WTC11 (cell line): ENCODE measurements around the gene CHPF. TPM values are rescaled to one million over a fixed set of nuclear protein-coding genes. Genes with fewer than 3 reads are reported as not detected.

Experiments used
- ATAC-seq: fragments of 200-7000 bp; cut with Tn5 transposase; 2 replicates; pipeline ENCODE4 v1.10.0; 2021; ENCODE audit warnings: mild to moderate bottlenecking, moderate library complexity
- CTCF ChIA-PET: fragments of 300-600 bp; sonication (Branson Sonifier 250); formaldehyde crosslinking; loops from one replicate; lab custom pipeline; 2021; ENCODE audit warnings: antibody characterized with exemption; lab: Charles Lee
- POLR2A ChIA-PET: fragments of 350-600 bp; sonication (Branson Sonifier 250); formaldehyde crosslinking; loops from one replicate; lab custom pipeline; 2021; ENCODE audit warnings: antibody characterized with exemption; lab: Charles Lee
- DNase-seq: peaks from one replicate; pipeline ENCODE4 v3.0.0; 2021; ENCODE audit warnings: low spot score
- H3K27ac Mint-ChIP-seq: 2 replicates; pipeline ENCODE4 v1.8.0; 2021; ENCODE audit warnings: mixed read lengths
- H3K27me3 Mint-ChIP-seq: 2 replicates; pipeline ENCODE4 v1.8.0; 2021; ENCODE audit warnings: low read depth, mild to moderate bottlenecking, moderate library complexity, mixed read lengths
- H3K36me3 Mint-ChIP-seq: 2 replicates; pipeline ENCODE4 v1.8.0; 2021; ENCODE audit warnings: mixed read lengths
- H3K4me1 Mint-ChIP-seq: 2 replicates; pipeline ENCODE4 v1.8.0; 2022; ENCODE audit warnings: mixed read lengths
- H3K4me3 Mint-ChIP-seq: 2 replicates; pipeline ENCODE4 v1.8.0; 2021; ENCODE audit warnings: mild to moderate bottlenecking, moderate library complexity, mixed read lengths
- H3K9me3 Mint-ChIP-seq: 2 replicates; pipeline ENCODE4 v1.8.0; 2021; ENCODE audit warnings: mixed read lengths
- CREB1 ChIP-seq: sonication (generic); formaldehyde crosslinking; IDR thresholded peaks from 2 replicates; pipeline ENCODE4 v1.8.0; 2023; ENCODE audit warnings: mild to moderate bottlenecking, missing genetic modification reagents
- GTF2I ChIP-seq: fragments of 250-450 bp; sonication (Bioruptor Pico); conservative IDR thresholded peaks from 2 replicates; pipeline ENCODE4 v1.4.0; 2021; ENCODE audit warnings: mild to moderate bottlenecking
- JAZF1 ChIP-seq: fragments of 250-450 bp; sonication (Bioruptor Pico); IDR thresholded peaks from 2 replicates; pipeline ENCODE4 v1.9.0; 2021; ENCODE audit warnings: moderate library complexity, mild to moderate bottlenecking, inconsistent platforms
- JUN ChIP-seq: sonication (generic); formaldehyde crosslinking; IDR thresholded peaks from 2 replicates; pipeline ENCODE4 v1.8.0; 2023; ENCODE audit warnings: mild to moderate bottlenecking, missing genetic modification reagents
- NFATC4 ChIP-seq: fragments of 250-450 bp; sonication (Bioruptor Pico); IDR thresholded peaks from 2 replicates; pipeline ENCODE4 v1.9.0; 2021; ENCODE audit warnings: mild to moderate bottlenecking
- NR1H2 ChIP-seq: sonication (generic); formaldehyde crosslinking; IDR thresholded peaks from 2 replicates; pipeline ENCODE4 v1.9.0; 2021; ENCODE audit warnings: mild to moderate bottlenecking, moderate library complexity, missing genetic modification reagents
- ZNF219 ChIP-seq: sonication (generic); formaldehyde crosslinking; IDR thresholded peaks from 2 replicates; pipeline ENCODE4 v1.8.0; 2023; ENCODE audit warnings: missing genetic modification reagents, mild to moderate bottlenecking, borderline replicate concordance
- ZNF317 ChIP-seq: sonication (generic); formaldehyde crosslinking; IDR thresholded peaks from 2 replicates; pipeline ENCODE4 v1.8.1; 2023; ENCODE audit warnings: low read depth, mild to moderate bottlenecking, moderate library complexity, missing genetic modification reagents, borderline replicate concordance
- total RNA-seq: library from RNA; stranded (reverse); gene quantifications from 3 replicates; pipeline ENCODE4 v1.2.3, GENCODE V29; 2021
- TF ChIP-seq, protein P1 (sequence below): sonication (generic); formaldehyde crosslinking; IDR thresholded peaks from 2 replicates; pipeline ENCODE4 v1.8.0; 2023; ENCODE audit warnings: missing genetic modification reagents, mild to moderate bottlenecking, borderline replicate concordance
- TF ChIP-seq, protein P2 (sequence below): sonication (generic); formaldehyde crosslinking; IDR thresholded peaks from 2 replicates; pipeline ENCODE4 v1.8.1; 2023; ENCODE audit warnings: mild to moderate bottlenecking, missing genetic modification reagents, moderate library complexity
- TF ChIP-seq, protein P3 (sequence below): fragments of 200-600 bp; IDR thresholded peaks from 2 replicates; pipeline ENCODE4 v1.8.0; 2022; ENCODE audit warnings: antibody characterized with exemption
- TF ChIP-seq, protein P4 (sequence below): sonication (generic); formaldehyde crosslinking; IDR thresholded peaks from 2 replicates; pipeline ENCODE4 v1.8.0; 2022; ENCODE audit warnings: mild to moderate bottlenecking, missing genetic modification reagents
- TF ChIP-seq, protein P5 (sequence below): sonication (generic); formaldehyde crosslinking; IDR thresholded peaks from 2 replicates; pipeline ENCODE4 v1.8.0; 2023; ENCODE audit warnings: missing genetic modification reagents
- TF ChIP-seq, protein P6 (sequence below): sonication (generic); formaldehyde crosslinking; IDR thresholded peaks from 2 replicates; pipeline ENCODE4 v1.8.0; 2023; ENCODE audit warnings: mild to moderate bottlenecking, missing genetic modification reagents
- TF ChIP-seq, protein P7 (sequence below): sonication (generic); formaldehyde crosslinking; IDR thresholded peaks from 2 replicates; pipeline ENCODE4 v1.8.0; 2022; ENCODE audit warnings: mild to moderate bottlenecking, missing genetic modification reagents
- TF ChIP-seq, protein P8 (sequence below): sonication (generic); formaldehyde crosslinking; IDR thresholded peaks from 2 replicates; pipeline ENCODE4 v1.8.0; 2022; ENCODE audit warnings: mild to moderate bottlenecking, missing genetic modification reagents

The CHPF gene
- total RNA-seq, 1 experiment from 2014 or later: 97.0 TPM

DNA sequence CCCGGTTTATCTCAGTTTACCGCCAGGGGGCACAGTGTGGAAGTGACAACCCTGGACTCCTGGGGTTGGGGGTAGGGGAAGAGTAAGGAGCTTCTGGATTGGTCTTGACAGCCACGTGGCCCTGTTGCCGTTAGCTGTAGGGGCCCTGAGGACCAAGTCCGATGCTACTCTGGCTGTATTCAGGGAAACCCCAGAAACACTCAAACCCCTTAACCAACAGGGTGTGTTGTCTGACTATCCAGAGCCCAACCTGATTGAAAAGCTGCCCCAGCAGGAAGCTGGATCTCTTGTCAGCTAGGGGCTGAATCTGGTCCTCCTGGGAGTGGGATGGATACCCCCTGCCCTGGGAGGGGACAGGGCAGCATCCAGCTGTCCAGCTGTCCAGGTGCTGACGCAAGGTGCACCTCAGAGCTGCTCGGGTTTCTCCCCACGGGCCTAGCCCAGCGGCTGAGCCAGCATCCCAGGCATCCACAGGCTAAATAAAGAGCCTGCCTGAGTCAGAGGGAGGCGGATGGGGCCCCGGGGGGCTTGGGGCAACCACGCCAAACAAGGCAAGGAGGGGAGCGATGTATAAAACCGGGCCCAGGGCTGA, 48.0 kb downstream of the CHPF start (continued):
- TF ChIP-seq, protein P1, sequence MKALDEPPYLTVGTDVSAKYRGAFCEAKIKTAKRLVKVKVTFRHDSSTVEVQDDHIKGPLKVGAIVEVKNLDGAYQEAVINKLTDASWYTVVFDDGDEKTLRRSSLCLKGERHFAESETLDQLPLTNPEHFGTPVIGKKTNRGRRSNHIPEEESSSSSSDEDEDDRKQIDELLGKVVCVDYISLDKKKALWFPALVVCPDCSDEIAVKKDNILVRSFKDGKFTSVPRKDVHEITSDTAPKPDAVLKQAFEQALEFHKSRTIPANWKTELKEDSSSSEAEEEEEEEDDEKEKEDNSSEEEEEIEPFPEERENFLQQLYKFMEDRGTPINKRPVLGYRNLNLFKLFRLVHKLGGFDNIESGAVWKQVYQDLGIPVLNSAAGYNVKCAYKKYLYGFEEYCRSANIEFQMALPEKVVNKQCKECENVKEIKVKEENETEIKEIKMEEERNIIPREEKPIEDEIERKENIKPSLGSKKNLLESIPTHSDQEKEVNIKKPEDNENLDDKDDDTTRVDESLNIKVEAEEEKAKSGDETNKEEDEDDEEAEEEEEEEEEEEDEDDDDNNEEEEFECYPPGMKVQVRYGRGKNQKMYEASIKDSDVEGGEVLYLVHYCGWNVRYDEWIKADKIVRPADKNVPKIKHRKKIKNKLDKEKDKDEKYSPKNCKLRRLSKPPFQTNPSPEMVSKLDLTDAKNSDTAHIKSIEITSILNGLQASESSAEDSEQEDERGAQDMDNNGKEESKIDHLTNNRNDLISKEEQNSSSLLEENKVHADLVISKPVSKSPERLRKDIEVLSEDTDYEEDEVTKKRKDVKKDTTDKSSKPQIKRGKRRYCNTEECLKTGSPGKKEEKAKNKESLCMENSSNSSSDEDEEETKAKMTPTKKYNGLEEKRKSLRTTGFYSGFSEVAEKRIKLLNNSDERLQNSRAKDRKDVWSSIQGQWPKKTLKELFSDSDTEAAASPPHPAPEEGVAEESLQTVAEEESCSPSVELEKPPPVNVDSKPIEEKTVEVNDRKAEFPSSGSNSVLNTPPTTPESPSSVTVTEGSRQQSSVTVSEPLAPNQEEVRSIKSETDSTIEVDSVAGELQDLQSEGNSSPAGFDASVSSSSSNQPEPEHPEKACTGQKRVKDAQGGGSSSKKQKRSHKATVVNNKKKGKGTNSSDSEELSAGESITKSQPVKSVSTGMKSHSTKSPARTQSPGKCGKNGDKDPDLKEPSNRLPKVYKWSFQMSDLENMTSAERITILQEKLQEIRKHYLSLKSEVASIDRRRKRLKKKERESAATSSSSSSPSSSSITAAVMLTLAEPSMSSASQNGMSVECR (CRISPR knock-in tag): peak; percentile 36; the same call in 1 of the 2 replicates

DNA sequence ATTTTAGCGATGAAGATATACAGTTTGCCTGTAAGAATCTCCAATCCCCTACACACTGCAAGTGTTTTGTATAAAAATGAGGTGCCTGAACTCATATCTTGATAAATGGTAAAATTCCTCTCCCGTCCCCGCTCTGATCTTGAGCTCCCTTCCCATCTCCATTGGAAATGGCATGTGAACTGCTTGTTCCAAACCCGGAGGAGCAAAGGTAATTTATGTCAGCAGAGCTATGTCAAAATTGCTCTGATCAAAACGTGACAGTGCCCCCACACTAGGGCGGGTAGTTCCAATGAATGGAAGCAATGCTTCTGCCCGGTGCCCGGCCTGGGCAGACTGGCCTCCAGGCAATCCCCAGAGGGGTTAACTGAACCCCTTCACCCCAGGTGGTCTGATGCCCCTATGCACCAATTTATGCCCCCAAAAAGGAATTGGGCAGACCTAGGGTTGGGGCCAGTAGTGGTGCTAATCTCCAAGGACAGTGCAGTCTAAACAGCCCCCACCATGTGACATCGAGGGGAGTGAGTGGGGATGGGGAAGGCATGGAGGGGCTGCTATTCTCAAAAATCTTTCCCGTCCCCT, 48.6 kb downstream of the CHPF start:
- Mint-ChIP-seq H3K27me3 (peaks cover 55% of the 10 kb centered on the region), H3K36me3 (no peaks in the 10 kb centered on the region), H3K4me3 (no peak overlapping the region), H3K4me1 (peaks cover 38% of the 10 kb centered on the region), H3K27ac (no peak overlapping the region), H3K9me3 (no peaks in the 10 kb centered on the region)
- ChIA-PET CTCF (interaction anchor here (0.6 to 35.9 kb wide), 33 partner anchors 10 to 439 kb away, joined by 3 to 2316 read pairs (median 7); partner anchors contain the start of genes ASIC4, CHPF, DES and DNPEP), POLR2A (interaction anchor here (0.7 to 1.3 kb wide), 7 partner anchors 11 to 108 kb away, joined by 3 to 5 read pairs (median 3); partner anchors contain the start of gene DNPEP)
- no peak for TF ChIP-seq NFATC4 (CRISPR knock-in tag)
- no peak for TF ChIP-seq JAZF1 (CRISPR knock-in tag)
- TF ChIP-seq, protein P2, sequence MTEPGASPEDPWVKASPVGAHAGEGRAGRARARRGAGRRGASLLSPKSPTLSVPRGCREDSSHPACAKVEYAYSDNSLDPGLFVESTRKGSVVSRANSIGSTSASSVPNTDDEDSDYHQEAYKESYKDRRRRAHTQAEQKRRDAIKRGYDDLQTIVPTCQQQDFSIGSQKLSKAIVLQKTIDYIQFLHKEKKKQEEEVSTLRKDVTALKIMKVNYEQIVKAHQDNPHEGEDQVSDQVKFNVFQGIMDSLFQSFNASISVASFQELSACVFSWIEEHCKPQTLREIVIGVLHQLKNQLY (CRISPR knock-in tag): no peak
- TF ChIP-seq, protein P3, sequence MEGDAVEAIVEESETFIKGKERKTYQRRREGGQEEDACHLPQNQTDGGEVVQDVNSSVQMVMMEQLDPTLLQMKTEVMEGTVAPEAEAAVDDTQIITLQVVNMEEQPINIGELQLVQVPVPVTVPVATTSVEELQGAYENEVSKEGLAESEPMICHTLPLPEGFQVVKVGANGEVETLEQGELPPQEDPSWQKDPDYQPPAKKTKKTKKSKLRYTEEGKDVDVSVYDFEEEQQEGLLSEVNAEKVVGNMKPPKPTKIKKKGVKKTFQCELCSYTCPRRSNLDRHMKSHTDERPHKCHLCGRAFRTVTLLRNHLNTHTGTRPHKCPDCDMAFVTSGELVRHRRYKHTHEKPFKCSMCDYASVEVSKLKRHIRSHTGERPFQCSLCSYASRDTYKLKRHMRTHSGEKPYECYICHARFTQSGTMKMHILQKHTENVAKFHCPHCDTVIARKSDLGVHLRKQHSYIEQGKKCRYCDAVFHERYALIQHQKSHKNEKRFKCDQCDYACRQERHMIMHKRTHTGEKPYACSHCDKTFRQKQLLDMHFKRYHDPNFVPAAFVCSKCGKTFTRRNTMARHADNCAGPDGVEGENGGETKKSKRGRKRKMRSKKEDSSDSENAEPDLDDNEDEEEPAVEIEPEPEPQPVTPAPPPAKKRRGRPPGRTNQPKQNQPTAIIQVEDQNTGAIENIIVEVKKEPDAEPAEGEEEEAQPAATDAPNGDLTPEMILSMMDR: no peak
- TF ChIP-seq ZNF317 (CRISPR knock-in tag): no peak
- TF ChIP-seq, protein P4, sequence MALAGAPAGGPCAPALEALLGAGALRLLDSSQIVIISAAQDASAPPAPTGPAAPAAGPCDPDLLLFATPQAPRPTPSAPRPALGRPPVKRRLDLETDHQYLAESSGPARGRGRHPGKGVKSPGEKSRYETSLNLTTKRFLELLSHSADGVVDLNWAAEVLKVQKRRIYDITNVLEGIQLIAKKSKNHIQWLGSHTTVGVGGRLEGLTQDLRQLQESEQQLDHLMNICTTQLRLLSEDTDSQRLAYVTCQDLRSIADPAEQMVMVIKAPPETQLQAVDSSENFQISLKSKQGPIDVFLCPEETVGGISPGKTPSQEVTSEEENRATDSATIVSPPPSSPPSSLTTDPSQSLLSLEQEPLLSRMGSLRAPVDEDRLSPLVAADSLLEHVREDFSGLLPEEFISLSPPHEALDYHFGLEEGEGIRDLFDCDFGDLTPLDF: no peak
- no peak for TF ChIP-seq GTF2I
- TF ChIP-seq, protein P5, sequence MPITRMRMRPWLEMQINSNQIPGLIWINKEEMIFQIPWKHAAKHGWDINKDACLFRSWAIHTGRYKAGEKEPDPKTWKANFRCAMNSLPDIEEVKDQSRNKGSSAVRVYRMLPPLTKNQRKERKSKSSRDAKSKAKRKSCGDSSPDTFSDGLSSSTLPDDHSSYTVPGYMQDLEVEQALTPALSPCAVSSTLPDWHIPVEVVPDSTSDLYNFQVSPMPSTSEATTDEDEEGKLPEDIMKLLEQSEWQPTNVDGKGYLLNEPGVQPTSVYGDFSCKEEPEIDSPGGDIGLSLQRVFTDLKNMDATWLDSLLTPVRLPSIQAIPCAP (CRISPR knock-in tag): no peak
- no peak for TF ChIP-seq NR1H2
- TF ChIP-seq, protein P6, sequence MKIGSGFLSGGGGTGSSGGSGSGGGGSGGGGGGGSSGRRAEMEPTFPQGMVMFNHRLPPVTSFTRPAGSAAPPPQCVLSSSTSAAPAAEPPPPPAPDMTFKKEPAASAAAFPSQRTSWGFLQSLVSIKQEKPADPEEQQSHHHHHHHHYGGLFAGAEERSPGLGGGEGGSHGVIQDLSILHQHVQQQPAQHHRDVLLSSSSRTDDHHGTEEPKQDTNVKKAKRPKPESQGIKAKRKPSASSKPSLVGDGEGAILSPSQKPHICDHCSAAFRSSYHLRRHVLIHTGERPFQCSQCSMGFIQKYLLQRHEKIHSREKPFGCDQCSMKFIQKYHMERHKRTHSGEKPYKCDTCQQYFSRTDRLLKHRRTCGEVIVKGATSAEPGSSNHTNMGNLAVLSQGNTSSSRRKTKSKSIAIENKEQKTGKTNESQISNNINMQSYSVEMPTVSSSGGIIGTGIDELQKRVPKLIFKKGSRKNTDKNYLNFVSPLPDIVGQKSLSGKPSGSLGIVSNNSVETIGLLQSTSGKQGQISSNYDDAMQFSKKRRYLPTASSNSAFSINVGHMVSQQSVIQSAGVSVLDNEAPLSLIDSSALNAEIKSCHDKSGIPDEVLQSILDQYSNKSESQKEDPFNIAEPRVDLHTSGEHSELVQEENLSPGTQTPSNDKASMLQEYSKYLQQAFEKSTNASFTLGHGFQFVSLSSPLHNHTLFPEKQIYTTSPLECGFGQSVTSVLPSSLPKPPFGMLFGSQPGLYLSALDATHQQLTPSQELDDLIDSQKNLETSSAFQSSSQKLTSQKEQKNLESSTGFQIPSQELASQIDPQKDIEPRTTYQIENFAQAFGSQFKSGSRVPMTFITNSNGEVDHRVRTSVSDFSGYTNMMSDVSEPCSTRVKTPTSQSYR (CRISPR knock-in tag): no peak
- TF ChIP-seq, protein P7, sequence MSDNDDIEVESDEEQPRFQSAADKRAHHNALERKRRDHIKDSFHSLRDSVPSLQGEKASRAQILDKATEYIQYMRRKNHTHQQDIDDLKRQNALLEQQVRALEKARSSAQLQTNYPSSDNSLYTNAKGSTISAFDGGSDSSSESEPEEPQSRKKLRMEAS (CRISPR knock-in tag): no peak
- no peak for TF ChIP-seq JUN (CRISPR knock-in tag)
- TF ChIP-seq, protein P8, sequence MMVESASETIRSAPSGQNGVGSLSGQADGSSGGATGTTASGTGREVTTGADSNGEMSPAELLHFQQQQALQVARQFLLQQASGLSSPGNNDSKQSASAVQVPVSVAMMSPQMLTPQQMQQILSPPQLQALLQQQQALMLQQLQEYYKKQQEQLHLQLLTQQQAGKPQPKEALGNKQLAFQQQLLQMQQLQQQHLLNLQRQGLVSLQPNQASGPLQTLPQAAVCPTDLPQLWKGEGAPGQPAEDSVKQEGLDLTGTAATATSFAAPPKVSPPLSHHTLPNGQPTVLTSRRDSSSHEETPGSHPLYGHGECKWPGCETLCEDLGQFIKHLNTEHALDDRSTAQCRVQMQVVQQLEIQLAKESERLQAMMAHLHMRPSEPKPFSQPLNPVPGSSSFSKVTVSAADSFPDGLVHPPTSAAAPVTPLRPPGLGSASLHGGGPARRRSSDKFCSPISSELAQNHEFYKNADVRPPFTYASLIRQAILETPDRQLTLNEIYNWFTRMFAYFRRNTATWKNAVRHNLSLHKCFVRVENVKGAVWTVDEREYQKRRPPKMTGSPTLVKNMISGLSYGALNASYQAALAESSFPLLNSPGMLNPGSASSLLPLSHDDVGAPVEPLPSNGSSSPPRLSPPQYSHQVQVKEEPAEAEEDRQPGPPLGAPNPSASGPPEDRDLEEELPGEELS (CRISPR knock-in tag): no peak
- no peak for TF ChIP-seq CREB1 (CRISPR knock-in tag)
- TF ChIP-seq ZNF219 (CRISPR knock-in tag): no peak
- ATAC-seq (no peak), DNase-seq (no peak)
